ENCODE measurements around the gene GRM1. TPM values are rescaled to one million over a fixed set of nuclear protein-coding genes. Genes with fewer than 3 reads are reported as not detected.

GRM1 gene
- total RNA-seq, 1 donor from 2014 or later, result not detected

- DNase-seq (no peak), ATAC-seq (ENCODE audit: low read depth) (no peak)
- Mint-ChIP-seq H3K27me3 (no peaks in the 10 kb centered on the region), H3K36me3 (ENCODE audit: low read depth) (no peaks in the 10 kb centered on the region), H3K27ac (no peak overlapping the region), H3K4me3 (no peak overlapping the region), H3K4me1 (no peaks in the 10 kb centered on the region), H3K9me3 (peaks cover 5% of the 10 kb centered on the region)
- ChIA-PET POLR2A (no interaction called here), CTCF (no interaction called here)
- TF ChIP-seq CTCF (IDR thresholded peaks at IDR 0.05), result no peak
- intact Hi-C loops (cut with micrococcal nuclease), result no loop called here
Observed at GRCh38 chr6:146106532-146106931, 77.7 kb downstream of the GRM1 start.

- ATAC-seq (ENCODE audit: low read depth) (no peak), DNase-seq (no peak)
- H3K36me3 Mint-ChIP-seq (ENCODE audit: low read depth), result no peaks in the 10 kb centered on the region
- H3K4me1 Mint-ChIP-seq, result no peaks in the 10 kb centered on the region
- H3K9me3 Mint-ChIP-seq, result peaks cover 3% of the 10 kb centered on the region
- no peak overlapping the region for H3K4me3 Mint-ChIP-seq
- TF ChIP-seq CTCF (IDR thresholded peaks at IDR 0.05), result no peak
- POLR2A ChIA-PET, result no interaction called here
- CTCF ChIA-PET, result no interaction called here
- intact Hi-C loops (cut with micrococcal nuclease), result no loop called here
- H3K27me3 Mint-ChIP-seq, result no peaks in the 10 kb centered on the region
- no peak overlapping the region for H3K27ac Mint-ChIP-seq
Observed at GRCh38 chr6:146110990-146111389, 82.1 kb downstream of the GRM1 start.

GRCh38 chr6:146111881-146112450 lies 83.1 kb downstream of the GRM1 start:
- ChIA-PET POLR2A (no interaction called here), CTCF (no interaction called here)
- H3K27ac Mint-ChIP-seq, result no peak overlapping the region
- intact Hi-C loops (cut with micrococcal nuclease), result no loop called here
- H3K27me3 Mint-ChIP-seq, result no peaks in the 10 kb centered on the region
- no peaks in the 10 kb centered on the region for H3K4me1 Mint-ChIP-seq
- no peak for ATAC-seq (ENCODE audit: low read depth)
- peaks cover 3% of the 10 kb centered on the region for H3K9me3 Mint-ChIP-seq
- TF ChIP-seq CTCF (IDR thresholded peaks at IDR 0.05), result no peak
- H3K4me3 Mint-ChIP-seq, result no peak overlapping the region
- no peaks in the 10 kb centered on the region for H3K36me3 Mint-ChIP-seq (ENCODE audit: low read depth)
- no peak for DNase-seq

GRCh38 chr6:146113084-146113623 lies 84.3 kb downstream of the GRM1 start:
- H3K27ac Mint-ChIP-seq, result no peak overlapping the region
- intact Hi-C loops (cut with micrococcal nuclease), result no loop called here
- ChIA-PET CTCF (no interaction called here), POLR2A (no interaction called here)
- no peaks in the 10 kb centered on the region for H3K36me3 Mint-ChIP-seq (ENCODE audit: low read depth)
- TF ChIP-seq CTCF (IDR thresholded peaks at IDR 0.05), result no peak
- no peak for ATAC-seq (ENCODE audit: low read depth)
- no peak overlapping the region for H3K4me3 Mint-ChIP-seq
- H3K9me3 Mint-ChIP-seq, result peaks cover 3% of the 10 kb centered on the region
- H3K4me1 Mint-ChIP-seq, result no peaks in the 10 kb centered on the region
- H3K27me3 Mint-ChIP-seq, result no peaks in the 10 kb centered on the region
- no peak for DNase-seq

GRCh38 chr6:146123616-146124015 lies 94.8 kb downstream of the GRM1 start:
- ChIA-PET POLR2A (no interaction called here), CTCF (no interaction called here)
- no peak overlapping the region for H3K4me3 Mint-ChIP-seq
- DNase-seq, result no peak
- intact Hi-C loops (cut with micrococcal nuclease), result no loop called here
- H3K36me3 Mint-ChIP-seq (ENCODE audit: low read depth), result no peaks in the 10 kb centered on the region
- H3K27ac Mint-ChIP-seq, result no peak overlapping the region
- no peaks in the 10 kb centered on the region for H3K9me3 Mint-ChIP-seq
- ATAC-seq (ENCODE audit: low read depth), result no peak
- no peak for TF ChIP-seq CTCF (IDR thresholded peaks at IDR 0.05)
- H3K27me3 Mint-ChIP-seq, result no peaks in the 10 kb centered on the region
- no peaks in the 10 kb centered on the region for H3K4me1 Mint-ChIP-seq
